Measurements from ENCODE around the gene SPRY1. TPM values are rescaled to one million over a fixed set of nuclear protein-coding genes. Genes with fewer than 3 reads are reported as not detected.

Gene SPRY1
- total and polyA plus RNA-seq, 9 of the 15 experiments (the other 6 are each of a cell fraction or from before 2014, with no cell fraction given): 0.18 to 1.9 (median 0.45) TPM; not detected in 1

GRCh38 chr4:123359449-123360315 is 36.9 kb upstream of the SPRY1 start (continued):
- no peak for TF ChIP-seq TSHZ1 (CRISPR knock-in tag; IDR thresholded peaks at IDR 0.05)
- TF ChIP-seq KLF16 (IDR thresholded peaks at IDR 0.05): no peak
- TF ChIP-seq ZNF347 (CRISPR knock-in tag; IDR thresholded peaks at IDR 0.05; ENCODE audit: low read depth): no peak
- TF ChIP-seq, protein P1, sequence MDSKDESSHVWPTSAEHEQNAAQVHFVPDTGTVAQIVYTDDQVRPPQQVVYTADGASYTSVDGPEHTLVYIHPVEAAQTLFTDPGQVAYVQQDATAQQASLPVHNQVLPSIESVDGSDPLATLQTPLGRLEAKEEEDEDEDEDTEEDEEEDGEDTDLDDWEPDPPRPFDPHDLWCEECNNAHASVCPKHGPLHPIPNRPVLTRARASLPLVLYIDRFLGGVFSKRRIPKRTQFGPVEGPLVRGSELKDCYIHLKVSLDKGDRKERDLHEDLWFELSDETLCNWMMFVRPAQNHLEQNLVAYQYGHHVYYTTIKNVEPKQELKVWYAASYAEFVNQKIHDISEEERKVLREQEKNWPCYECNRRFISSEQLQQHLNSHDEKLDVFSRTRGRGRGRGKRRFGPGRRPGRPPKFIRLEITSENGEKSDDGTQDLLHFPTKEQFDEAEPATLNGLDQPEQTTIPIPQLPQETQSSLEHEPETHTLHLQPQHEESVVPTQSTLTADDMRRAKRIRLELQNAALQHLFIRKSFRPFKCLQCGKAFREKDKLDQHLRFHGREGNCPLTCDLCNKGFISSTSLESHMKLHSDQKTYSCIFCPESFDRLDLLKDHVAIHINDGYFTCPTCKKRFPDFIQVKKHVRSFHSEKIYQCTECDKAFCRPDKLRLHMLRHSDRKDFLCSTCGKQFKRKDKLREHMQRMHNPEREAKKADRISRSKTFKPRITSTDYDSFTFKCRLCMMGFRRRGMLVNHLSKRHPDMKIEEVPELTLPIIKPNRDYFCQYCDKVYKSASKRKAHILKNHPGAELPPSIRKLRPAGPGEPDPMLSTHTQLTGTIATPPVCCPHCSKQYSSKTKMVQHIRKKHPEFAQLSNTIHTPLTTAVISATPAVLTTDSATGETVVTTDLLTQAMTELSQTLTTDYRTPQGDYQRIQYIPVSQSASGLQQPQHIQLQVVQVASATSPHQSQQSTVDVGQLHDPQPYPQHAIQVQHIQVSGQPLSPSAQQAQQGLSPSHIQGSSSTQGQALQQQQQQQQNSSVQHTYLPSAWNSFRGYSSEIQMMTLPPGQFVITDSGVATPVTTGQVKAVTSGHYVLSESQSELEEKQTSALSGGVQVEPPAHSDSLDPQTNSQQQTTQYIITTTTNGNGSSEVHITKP (IDR thresholded peaks at IDR 0.05; ENCODE audit: partially characterized antibody): peak; percentile 33
- TF ChIP-seq MYBL2 (IDR thresholded peaks at IDR 0.05; ENCODE audit: low read depth): no peak
- TF ChIP-seq MYBL2 (CRISPR knock-in tag; IDR thresholded peaks at IDR 0.05; ENCODE audit: borderline replicate concordance): no peak
- TF ChIP-seq ZNF778 (CRISPR knock-in tag; IDR thresholded peaks at IDR 0.05): no peak
- TF ChIP-seq ELF1 (tag; IDR thresholded peaks at IDR 0.05): 0 out of 2 replicates have a peak, but pooled peaks have one; percentile 26
- no peak for TF ChIP-seq ZNF24 (IDR thresholded peaks at IDR 0.05)
- no peak for TF ChIP-seq ZNF699 (CRISPR knock-in tag; IDR thresholded peaks at IDR 0.05; ENCODE audit: insufficient replicate concordance)
- TF ChIP-seq PATZ1 (CRISPR knock-in tag; IDR thresholded peaks at IDR 0.05; ENCODE audit: borderline replicate concordance): no peak
- TF ChIP-seq BRD9 (IDR thresholded peaks at IDR 0.05; ENCODE audit: low read depth, partially characterized antibody): no peak
- TF ChIP-seq ZNF436 (CRISPR knock-in tag; IDR thresholded peaks at IDR 0.05): no peak
- TF ChIP-seq, protein P2, sequence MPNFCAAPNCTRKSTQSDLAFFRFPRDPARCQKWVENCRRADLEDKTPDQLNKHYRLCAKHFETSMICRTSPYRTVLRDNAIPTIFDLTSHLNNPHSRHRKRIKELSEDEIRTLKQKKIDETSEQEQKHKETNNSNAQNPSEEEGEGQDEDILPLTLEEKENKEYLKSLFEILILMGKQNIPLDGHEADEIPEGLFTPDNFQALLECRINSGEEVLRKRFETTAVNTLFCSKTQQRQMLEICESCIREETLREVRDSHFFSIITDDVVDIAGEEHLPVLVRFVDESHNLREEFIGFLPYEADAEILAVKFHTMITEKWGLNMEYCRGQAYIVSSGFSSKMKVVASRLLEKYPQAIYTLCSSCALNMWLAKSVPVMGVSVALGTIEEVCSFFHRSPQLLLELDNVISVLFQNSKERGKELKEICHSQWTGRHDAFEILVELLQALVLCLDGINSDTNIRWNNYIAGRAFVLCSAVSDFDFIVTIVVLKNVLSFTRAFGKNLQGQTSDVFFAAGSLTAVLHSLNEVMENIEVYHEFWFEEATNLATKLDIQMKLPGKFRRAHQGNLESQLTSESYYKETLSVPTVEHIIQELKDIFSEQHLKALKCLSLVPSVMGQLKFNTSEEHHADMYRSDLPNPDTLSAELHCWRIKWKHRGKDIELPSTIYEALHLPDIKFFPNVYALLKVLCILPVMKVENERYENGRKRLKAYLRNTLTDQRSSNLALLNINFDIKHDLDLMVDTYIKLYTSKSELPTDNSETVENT (CRISPR knock-in tag; IDR thresholded peaks at IDR 0.05): no peak
- TF ChIP-seq ZNF707 (CRISPR knock-in tag; conservative IDR thresholded peaks at IDR 0.05): no peak

All from K562 (cell line).